Measurements from ENCODE around the gene ASS1.

The ASS1 gene

DNA sequence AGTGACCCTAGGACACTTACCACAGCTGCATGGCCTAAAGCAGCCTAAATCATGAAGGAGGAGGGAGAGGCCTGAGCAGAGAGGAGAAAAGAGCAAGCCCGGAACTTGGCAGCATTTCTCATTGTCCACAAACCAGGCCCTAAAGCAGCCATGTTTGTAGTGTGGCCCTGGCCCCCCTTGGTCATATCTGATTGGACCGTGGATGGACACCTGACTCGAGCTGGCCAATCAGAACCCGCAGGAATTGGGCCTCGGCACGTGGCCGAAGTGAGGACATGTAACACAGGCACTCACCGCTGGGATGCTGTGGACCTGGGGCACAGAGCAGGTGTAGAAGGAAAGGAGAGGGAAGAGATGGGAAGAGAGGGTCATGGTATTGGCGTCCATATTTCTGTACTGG, 56.9 kb downstream of the ASS1 start:
- no peak for DNase-seq

DNA sequence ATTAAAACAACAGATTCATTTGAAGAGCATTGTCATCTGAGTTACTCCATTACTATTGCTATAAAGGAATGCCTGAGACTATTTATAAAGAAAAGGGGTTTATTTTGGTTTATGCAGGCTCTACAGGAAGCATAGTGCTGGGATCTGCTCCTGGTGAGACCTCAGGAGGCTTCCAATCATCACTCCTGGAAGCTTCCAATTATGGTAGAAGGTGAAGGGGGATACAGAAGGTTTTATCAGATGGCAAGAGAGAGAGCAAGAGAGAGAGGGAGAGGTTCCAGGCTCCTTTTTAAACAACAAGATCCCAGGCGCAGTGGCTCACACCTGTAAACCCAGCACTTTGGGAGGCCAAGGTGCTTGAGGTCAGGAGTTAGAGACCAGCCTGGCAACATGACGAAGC, 63.5 kb downstream of the ASS1 start:
- no peak for DNase-seq

DNA sequence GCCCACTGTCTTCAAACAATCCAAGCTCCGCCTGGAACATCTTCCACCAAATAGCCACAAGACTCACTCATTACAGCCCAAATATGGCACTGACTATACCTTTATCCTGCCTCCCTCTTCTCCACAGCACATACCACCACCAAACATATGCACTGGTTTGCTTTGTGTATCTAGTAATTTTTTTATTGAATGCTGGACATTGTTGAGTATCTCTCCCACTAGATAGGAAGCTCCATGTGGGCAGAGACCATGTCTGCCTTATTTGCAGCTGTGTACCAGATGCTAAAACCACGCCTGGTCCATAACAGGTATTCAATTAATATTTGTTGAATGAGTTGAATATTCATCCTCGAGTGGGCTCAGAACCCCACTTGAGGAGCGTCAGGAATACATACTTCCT, 67.4 kb downstream of the ASS1 start:
- DNase-seq: no peak

DNA sequence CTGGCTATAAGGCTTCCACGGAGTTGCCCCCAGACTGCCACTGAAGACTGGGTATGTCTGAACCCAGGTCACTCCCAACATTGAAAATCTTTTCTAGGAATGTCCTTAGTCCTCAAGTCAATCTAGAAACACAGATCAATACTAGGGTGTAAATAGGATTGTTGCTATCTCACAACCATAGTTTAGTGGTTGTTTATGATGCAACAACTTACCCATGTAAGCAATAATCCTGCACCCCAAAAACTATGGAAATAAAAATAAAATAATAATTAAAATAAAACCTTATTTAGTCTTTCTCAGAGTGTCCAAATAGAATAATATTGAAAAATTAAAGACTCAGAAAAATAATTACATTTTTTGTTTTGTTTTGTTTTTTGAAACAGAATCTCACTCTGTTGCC, 68.3 kb downstream of the ASS1 start:
- DNase-seq: no peak

DNA sequence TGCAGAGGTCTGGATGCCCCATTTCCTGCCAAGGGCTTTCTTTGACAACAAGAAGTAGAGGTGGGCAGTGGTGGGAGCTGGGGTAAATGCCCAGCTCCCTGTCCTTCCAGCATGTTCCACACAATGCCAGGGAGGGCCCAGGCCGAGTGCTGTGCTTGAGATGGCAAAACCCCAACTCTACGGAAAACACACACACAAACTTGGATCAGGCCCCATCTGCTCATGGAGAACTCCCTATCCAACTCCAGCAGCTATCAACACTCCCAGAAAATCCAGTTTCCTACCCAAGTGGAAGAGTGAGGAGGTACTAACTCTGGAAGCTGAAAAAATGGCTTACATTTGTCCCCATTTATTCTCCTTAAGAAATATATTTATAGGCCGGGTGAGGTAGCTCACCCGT, 73.5 kb downstream of the ASS1 start:
- no peak for DNase-seq

DNA sequence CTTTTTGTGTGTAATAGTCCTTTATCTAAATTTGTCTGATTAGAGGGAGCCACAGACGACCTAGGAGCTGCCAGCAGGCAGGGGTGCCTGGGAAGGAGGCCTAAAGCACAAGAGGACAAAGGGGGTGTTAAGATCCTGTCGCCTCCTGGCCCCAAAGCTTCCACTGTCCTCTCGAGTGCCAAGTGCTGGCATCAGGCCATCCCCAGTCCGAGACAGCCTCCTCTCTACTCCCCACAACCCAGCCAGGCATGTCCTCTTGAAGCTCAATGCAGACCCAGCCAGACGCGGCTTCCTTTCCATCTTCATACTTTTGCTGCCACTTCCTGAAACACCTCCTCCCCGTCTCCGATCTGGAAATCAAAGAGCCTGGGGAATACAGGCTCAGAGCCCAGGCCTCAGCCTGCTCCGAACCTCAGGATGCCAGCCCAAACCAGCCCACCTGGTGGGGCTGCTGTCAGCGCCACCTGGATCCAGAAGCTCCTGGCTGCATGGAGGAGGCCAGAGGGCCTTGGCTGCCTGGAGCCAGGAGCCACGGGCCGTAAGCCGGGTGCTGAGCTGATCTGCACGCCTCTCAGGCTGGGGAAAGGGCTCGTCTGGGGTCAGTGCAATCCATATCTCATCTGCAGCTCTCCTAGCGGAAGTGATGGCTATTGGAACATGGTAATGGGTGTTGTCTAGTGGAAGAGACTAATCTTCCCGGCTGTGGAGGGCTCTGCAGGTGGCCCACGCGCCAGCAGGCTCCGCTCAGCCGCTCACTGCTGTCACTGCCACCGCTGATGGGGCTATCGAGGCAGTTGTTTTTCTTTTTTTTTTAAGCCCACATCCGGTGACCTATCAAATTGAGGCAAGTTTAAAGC, 74.4 kb downstream of the ASS1 start:
- no peak for DNase-seq

DNA sequence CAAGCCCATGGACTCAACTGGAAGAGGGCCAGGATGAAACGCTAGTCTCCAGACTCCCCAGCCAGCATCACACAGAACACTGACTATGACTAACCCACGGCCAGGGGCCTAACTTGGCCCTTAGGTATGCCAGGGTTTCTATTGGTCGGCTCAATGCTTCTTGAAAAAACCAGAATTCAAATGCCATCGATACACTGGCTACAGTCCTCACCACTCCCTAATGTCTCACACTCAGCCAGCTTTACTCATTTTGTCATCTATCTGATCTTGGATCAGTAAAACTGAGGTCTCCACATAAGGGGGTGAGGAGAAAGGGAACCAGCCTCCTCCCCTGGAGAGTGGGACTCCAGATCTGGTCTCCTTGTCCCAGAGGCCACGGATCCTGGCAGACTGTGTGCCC, 75.2 kb downstream of the ASS1 start:
- DNase-seq: no peak

DNA sequence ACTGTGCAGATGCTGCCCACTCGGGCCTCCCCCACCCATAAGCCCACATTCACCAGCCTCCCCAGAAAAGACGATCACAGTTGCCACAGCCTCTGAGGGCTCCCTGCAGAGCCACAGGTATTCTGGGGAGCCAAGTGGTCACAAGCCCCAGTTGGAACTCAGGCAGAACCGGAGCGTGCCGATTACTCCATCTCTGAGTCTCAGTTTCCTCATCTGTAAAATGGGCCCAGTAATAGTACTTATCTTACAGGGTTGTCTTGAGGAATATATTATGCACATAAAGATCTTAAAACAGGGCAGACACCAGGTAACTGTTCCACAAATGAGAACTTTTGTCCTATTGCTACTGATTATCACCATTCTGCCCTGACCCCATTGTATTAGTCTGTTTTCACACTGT, 77.0 kb downstream of the ASS1 start:
- DNase-seq: no peak

DNA sequence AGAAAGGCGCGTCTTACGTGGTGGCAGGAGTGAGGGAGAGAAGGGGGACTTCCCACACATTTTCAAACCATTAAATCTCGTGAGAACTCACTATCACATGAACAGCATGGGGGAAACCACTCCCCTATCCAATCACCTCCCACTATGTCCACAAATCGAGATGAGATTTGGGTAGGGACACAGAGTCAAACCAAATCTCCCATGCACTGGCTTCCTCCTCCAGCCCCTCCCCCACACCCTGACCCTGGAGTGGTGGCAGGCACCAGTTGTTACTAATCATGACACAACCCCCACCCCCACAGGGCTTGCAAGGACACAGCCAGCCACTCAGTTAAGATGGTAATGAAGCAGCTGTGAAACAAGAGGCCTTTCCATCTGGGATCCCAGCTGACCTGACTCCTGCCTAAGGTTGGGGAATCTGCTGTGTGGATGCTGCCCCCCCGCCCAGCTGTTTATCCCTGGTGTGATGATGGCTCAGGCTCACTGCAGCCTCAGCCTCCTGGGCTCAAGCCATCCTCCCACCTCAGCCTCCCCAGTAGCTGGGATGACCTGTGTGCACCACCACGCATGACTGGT, 77.6 kb downstream of the ASS1 start:
- no peak for DNase-seq

DNA sequence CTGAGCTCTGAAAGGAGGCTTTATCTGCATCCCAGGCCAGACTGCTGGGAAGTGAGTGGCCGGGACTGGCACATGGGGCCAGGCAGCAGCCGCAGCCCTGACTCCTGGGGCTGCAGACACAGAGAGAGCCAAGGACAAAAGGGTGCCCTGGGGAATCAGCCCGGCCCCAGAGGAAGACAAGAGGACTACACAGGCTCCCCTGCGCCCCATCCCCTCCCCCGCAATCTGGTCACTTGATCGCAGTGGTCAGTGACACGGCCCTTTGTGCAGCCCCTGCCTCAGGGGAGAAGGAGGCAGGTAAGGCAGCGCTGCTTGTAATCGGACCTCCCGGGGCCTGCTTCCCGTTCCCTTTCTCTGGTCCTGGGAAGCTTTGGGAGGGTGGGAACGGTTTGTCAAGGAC, 79.2 kb downstream of the ASS1 start:
- no peak for DNase-seq

DNA sequence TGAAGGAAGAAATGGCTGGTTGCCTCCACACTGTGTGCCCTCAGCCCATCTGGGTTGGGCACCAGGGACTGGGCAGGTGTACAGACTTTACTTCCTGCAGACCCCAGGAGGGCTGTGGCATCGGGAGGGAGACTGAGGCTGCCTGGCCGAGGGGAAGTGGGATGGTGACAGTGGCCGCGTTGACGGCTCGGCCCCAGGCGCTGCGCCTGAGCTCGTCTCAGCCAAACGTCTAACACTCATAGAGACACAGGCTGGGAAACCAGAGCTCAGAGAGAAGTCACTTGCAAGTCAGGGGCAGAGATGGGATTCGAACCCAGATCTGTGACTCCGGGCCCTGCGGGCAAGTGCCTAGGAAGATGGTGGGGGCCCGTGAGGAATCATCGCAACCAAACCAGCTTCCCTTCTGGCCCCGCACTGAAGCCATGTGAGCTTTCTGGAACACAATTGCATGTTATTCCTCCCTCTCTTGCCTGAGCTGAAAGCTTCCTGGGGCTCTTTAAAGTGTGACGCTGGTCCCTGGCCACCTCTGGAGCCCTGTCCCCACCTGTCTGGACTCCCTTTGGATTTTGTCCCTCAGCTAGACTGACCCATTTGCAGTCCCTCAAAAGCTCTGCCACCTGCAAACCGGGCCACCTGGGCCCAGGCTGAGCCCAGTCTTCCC, 81.6 kb downstream of the ASS1 start:
- DNase-seq: no peak

DNA sequence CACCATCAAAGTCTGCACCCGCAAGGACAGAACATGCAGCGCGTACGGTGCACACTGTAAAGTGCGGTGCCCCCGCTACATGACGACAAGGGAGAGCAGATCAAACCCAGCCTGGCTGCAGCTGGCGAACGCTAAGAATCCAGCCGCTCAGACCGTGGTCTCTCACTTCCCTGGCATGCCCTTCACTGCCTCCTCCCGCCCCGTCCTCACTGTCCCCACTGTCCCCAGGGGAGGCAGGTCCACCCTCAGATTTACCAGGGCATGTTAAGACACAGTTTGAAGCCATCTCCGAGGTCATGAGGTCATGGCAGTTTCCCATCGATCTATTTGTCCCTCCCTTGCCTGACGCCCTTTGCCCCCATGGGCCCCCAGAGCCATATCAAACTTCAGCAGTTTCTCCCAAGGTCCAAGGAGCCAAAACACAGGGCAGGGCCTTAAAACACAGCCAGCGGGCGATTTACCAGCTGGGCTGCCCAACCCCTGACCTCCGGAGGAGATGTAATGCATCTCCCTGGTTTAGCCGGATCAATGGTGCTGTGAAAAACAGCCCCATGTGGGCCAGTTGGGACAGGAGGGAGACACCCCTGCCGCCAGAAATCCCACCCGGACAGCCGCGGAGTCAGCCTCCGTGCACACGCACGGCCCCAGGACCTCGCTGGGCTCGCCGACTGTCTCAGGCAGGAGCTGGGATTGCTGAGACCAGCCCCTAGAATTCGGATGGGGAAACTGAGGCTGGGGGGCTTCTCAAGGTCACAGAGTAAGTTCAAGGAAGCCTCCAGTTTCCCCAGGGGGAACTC, 82.3 kb downstream of the ASS1 start:
- no peak for DNase-seq

DNA sequence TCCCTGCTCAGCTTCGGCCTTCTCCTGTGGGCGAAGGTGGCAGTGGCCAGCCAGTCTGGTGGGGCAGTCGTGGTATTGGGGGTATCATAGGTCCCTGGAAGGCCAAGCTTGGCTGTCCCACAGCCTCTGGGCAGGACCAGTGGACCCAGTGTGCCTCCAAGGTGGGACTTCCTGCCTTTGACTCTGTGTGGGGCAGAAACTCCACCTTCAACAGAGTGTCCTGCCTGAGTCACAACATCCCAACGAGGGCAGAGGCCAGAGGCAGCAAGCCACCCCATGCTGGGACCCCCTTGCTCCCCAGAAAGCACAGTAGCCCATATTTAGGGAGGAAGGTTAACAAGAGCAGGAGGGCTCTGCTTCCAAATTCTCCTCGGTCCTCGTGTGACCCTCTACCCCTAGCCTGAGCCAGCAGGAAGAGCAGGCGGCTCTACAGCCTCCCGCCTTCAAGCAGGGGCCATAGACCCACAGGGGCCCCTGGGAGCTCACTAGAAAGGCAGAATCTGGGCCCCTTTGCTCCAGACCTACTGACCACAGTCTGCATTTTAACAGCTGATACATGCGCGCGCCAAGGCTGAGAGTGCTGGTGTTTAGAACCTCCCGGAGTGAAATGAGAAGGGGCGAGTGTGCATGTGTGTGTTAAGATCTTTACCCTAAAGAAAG, 83.0 kb downstream of the ASS1 start:
- no peak for DNase-seq

DNA sequence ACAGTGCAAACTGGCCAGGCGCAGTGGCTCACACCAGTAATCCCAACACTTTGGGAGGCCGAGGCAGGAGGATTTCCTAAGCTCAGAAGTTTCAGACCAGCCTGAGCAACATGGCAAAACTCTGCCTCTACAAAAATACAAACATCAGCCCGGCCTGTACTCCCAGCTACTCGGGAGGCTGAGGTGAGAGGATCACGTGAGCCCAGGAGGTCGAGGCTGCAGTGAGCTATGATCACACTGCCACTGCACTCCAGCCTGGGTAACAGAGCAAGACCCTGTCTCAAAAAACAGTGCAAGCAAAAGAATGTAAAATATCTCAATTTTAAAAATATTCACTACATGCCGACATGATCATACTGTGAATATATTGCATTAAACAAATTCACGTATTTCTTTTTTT, 83.9 kb downstream of the ASS1 start:
- no peak for DNase-seq

DNA sequence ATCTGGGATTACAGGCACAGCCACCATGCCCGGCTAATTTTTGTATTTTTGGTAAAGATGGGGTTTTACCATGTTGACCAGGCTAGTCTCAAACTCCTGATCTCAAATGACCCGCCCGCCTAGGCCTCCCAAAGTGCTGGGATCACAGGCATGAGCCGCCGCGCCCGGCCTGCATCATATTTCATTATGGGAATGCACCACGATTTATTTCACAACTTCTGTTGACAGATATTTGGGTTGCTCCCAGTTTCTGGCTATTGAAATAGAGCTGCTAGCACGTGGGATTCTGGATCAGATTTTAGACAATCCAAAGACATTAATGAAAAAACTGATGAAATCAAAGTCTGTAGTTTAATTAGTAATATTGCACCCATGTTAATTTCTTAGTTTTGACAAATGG, 86.2 kb downstream of the ASS1 start:
- no peak for DNase-seq

DNA sequence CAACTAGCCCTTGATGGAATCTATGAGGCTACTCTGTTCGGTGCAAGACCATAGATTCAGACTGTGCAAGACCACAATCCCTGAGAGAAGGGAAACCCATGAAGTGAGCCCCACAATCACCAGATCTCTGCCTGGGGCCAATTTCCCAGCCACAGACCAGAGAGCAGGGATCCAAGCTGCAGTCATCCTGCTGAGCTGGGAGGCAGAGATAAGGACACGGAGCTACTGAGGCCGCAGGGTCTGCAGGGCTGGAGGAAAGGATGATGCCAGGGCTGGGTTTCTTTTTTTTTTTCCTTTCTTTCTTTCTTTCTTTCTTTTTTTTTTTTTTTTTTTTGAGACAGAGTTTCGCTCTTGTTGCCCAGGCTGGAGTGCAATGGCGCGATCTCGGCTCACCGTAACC, 86.9 kb downstream of the ASS1 start:
- no peak for DNase-seq

DNA sequence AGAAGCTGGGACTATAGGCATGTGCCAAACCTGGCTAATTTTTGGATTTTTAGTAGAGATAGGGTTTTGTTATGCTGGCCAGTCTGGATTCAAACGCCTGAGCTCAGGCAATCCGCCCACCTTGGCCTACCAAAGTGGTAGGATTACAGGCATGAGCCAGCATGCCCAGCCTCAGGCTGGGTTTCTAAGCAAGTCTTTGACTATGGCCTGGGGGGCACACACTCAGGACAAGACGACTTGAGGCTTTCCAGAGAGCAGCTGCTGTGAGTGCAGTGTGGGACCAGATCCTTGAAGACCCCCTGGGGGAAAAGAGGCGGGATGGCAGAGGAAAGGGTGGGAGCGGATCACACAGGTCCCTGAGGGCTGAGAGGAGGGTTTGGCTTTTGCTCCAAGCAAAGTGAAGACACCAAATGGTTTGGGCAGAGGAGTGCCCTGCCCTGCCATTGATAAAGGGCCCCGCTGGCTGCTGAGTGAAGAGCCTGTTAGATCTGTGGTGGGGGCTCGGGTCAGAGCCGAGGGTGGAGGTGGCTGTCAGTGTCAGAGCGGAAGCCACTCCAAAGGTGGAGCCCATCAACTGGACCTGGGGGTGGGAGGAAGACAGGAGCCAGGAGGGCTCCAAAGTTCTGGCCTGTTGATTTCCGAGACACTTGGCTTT, 87.8 kb downstream of the ASS1 start:
- DNase-seq: no peak

DNA sequence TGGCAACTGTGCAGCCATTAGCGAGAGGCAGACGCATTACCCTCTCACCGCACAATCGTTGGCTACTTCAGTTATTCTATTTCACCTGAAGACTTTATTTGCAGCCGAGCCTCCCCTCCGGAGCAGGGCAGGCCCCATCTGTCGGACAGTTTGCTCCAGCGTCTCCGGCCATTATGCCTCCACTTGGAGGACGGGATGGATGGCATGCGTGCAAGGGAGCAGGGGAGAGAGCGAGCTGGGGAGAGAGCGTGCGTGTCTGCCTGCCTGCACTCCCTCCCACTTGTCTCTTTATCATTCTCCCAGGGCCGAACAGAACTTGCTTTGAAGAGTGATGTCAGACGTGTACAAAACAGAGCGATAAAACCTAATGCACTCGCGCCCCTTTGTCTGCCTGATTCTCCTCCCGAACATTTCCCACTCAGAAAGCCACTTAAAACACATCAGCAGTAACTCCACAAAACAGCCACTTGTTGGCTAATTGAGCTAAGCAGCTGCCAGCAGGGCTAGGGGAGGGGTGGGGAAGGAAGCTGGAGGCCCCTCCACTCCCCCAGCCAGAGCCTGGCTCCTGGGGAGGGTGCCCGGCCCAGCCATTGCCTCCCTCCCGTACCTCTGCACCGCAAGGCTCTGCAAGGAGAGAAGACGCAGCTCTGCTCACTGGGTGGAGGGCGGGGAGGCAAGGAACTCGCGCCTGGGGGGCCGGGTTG, 91.2 kb downstream of the ASS1 start:
- DNase-seq: no peak

DNA sequence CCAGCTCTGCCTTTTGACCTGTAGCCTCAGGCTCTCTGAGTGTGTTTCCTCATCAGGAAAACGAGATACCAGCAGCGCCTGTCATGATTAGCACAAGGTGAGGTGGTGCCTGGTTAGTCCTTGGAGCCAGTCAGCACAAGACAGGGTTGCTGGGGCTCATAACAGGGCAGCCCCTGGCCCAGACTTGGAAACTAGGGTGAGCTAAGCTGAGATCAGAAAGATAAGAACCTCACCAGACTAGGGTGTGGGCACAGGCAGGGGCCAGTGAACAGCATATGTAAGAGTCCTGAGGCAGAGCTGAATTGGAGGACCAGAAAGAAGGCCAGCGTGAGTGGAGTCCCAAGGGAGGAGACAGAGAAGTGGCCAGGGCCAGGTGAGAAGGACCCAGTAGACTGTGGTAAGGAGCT, 91.9 kb downstream of the ASS1 start:
- DNase-seq: no peak

DNA sequence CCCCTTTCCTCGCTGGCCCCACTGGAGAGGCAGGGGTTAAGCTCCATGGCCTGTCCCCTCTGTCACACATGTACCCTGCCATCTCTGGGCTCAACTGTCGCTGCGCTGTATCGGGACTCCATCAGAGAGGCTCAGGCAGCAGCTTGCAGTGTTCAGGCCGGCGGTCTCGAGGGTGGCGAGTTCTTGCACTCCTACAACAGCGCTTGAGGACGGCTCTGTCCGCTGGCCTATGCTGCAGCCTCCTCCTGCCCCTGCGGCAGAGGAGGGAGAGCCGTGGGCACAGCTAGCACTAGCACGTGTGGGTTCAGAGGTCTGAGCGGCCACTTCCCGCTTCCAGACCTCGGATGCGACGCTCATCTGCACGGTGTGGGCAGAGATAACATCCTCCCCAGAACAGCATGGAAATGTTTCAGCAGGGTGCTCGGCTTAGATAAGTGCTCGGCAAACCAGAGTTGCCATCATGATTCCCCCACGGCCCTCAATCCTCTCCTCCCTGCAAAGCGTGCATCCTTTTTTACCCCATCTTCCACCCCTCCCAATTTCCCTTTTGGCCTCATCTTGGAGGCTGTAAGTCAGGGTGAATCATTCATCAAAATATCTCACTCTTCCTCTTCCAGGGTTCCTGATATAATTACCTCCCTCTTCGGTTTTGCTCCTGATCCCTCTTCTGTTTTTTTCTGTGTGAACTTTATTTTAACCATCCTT, 92.7 kb downstream of the ASS1 start:
- no peak for DNase-seq
